ENCODE measurements around the gene GHITM.
"Not testable (repeated sequence)": the region's sequence is repeated elsewhere in the genome, so short reads cannot be mapped to it uniquely, and the experiment has no call there.

GHITM gene, protein sequence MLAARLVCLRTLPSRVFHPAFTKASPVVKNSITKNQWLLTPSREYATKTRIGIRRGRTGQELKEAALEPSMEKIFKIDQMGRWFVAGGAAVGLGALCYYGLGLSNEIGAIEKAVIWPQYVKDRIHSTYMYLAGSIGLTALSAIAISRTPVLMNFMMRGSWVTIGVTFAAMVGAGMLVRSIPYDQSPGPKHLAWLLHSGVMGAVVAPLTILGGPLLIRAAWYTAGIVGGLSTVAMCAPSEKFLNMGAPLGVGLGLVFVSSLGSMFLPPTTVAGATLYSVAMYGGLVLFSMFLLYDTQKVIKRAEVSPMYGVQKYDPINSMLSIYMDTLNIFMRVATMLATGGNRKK

DNA sequence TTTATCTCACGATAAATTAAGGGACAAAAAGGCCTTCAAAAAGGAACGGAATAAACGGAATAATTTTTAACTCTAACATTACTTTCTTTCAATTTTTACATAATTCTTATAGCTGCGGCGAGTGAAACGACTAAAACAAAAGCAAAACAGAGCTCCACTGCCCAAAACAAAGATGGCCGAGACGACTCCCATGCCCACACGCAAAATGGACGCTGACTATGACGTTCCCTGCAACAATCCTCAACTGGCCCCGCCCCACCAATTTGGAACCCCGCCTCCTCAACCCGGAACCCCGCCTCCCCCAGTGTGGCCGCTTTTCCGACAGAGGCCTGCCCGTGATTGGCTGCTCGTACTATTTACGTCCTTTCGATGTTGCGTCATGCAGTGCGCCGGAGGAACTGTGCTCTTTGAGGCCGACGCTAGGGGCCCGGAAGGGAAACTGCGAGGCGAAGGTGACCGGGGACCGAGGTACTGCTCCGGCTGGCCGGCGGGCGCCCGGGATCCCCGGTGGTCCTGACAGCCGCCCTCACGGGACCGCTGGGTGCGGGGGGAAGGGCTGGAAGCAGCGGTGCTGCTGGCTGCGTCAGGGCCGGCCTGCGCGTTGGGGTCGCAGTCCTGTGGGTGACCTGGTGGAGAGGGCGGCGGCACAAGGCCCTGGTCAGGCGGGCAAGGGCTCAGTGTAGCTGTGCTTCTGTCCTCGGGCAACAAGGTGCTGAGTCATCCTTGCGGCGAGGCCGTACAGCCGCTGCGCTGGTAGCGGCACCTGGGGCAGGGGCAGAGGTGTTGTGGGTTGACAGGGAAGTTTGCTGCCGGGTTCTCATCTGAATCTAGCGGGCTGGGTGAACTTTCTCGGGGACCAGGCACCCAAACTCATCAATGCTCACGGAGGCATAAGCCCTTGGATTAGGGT lies at the start of gene GHITM:
TSS of gene GHITM (plus strand) at position 384 of the 910 bp plus-strand sequence. CDS start 1,992 bp downstream, outside the sequence.
- no peak for TF ChIP-seq ZFX (IDR thresholded peaks at IDR 0.05; ENCODE audit: borderline replicate concordance)
- TF ChIP-seq, protein P1, sequence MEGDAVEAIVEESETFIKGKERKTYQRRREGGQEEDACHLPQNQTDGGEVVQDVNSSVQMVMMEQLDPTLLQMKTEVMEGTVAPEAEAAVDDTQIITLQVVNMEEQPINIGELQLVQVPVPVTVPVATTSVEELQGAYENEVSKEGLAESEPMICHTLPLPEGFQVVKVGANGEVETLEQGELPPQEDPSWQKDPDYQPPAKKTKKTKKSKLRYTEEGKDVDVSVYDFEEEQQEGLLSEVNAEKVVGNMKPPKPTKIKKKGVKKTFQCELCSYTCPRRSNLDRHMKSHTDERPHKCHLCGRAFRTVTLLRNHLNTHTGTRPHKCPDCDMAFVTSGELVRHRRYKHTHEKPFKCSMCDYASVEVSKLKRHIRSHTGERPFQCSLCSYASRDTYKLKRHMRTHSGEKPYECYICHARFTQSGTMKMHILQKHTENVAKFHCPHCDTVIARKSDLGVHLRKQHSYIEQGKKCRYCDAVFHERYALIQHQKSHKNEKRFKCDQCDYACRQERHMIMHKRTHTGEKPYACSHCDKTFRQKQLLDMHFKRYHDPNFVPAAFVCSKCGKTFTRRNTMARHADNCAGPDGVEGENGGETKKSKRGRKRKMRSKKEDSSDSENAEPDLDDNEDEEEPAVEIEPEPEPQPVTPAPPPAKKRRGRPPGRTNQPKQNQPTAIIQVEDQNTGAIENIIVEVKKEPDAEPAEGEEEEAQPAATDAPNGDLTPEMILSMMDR (IDR thresholded peaks at IDR 0.05): peak; percentile 35
- H3K27ac ChIP-seq: peak within 1 kb of the TSS; percentile 80

DNA sequence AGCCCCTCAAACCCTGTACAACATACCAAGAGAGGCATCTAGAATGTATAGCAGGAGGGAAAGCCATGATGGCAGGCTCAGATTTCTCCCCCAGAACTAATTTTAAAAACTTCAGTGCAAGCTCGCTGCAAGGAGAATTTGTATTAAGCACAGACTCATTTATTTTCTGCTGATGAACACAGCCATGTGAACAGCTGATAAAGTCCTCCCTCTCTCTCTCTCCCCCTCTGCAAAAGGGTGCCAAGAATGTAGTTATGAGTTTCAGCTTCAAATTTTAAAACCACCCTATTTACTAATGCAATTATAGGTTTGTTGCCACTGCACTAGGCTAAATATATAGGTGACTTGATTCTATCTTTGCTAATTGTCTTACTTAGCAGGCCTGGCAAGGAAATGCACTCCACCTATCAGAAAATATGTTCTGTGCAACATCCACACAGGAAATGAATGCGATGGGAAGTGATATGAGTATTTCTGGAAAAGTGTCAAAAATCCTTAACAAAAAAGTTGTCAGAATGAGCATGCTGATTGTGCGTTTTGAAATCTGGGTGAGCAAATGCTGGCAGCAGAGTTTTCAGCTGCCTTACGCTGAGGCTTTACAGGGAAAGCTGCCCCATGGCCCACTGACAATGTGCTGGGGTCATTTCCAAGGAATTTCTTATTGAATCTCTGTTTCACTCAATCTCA lies 43.4 kb upstream of the GHITM start:
- no peak for TF ChIP-seq ZFX (IDR thresholded peaks at IDR 0.05; ENCODE audit: borderline replicate concordance)
- TF ChIP-seq, protein P1 (IDR thresholded peaks at IDR 0.05): no peak
- no peak overlapping the region for H3K27ac ChIP-seq

DNA sequence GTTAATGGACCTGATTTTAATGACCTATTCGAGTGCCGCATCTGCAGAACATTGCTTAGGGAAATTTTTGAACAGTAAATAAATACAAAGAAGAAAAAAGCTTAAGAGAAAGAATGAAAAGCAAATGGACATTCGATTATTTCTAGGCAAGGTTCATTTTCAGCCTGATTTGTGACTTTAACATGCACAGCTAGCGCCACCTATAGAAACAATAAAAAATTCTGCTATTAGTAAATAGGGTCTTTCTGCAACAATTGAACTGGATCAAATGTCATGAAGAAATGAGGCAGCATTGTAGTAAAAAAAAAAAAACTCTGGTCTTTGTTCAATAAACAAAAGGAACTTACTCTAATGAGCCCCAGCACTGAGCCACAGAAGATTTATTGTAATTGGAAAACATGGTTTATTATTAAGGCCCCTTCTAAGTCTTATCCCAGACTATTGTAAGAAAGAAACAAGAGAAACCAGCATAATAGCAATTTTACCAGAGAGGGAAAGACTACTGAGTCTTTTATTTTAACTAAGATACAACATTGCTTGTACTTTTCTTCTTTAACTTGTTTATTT lies 41.4 kb upstream of the GHITM start:
- H3K27ac ChIP-seq: no peak overlapping the region
- no peak for TF ChIP-seq ZFX (IDR thresholded peaks at IDR 0.05; ENCODE audit: borderline replicate concordance)
- TF ChIP-seq, protein P1 (IDR thresholded peaks at IDR 0.05): peak; percentile 80

DNA sequence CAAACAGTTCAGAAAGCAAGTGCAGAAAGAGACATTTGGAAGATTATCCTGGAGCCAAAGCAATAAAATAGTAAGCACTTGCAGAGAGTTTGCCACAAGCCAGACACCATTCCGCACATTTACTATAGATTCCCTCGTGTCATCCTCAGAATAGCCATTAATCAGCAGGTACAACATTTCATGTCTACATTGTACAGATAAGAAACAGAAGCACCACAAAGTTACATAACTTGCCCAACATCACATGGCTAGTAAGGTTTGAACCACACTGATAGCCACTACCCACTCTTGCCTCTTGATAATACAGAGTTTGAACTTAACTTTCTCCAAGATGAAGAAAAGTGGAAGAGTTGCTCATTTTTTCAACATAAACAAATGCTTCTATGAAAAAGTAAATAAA lies 40.6 kb upstream of the GHITM start:
- no peak overlapping the region for H3K27ac ChIP-seq
- TF ChIP-seq, protein P1 (IDR thresholded peaks at IDR 0.05): no peak
- TF ChIP-seq ZFX (IDR thresholded peaks at IDR 0.05; ENCODE audit: borderline replicate concordance): no peak

DNA sequence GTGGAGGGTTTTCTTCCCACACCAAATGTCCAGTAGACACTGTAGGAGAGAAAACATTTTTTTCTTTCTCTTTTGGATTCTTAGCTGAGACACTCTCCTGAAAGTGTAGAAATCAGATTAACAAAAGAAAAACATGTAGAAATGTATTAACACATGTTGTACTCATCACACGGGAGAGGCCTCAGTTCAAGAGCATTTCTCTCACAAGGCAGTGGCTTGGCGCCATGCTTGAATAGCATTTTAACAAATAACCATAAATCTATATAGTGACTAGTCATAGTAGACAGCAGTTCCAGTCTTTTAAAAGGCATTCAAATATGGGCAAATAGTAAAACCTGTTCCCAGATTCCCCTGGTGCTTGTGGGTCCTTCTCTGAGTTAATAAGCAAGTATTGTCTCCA lies 38.3 kb upstream of the GHITM start:
- H3K27ac ChIP-seq: no peak overlapping the region
- TF ChIP-seq ZFX (IDR thresholded peaks at IDR 0.05; ENCODE audit: borderline replicate concordance): no peak
- TF ChIP-seq, protein P1 (IDR thresholded peaks at IDR 0.05): no peak

DNA sequence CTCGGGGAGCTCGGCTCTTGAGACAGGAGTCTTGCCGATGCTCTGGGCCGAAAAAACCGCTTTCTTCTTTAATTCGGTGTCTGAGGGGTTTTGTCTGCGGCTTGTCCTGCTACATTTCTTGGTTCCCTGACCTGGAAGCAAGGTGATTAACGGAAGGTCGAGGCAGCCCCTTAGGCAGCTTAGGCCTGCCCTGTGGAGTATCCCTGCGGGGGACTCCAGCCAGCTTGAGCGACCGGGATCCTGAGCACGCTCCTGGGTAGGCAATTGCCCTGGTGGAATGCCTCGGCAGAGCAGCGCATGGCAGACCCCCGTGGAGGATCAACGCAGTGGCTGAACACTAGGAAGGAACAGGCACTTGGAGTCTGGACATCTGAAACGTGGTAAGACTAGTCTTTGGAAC lies 30.5 kb upstream of the GHITM start:
- TF ChIP-seq, protein P1 (IDR thresholded peaks at IDR 0.05): no peak
- TF ChIP-seq ZFX (IDR thresholded peaks at IDR 0.05; ENCODE audit: borderline replicate concordance): no peak
- H3K27ac ChIP-seq: no peak overlapping the region

DNA sequence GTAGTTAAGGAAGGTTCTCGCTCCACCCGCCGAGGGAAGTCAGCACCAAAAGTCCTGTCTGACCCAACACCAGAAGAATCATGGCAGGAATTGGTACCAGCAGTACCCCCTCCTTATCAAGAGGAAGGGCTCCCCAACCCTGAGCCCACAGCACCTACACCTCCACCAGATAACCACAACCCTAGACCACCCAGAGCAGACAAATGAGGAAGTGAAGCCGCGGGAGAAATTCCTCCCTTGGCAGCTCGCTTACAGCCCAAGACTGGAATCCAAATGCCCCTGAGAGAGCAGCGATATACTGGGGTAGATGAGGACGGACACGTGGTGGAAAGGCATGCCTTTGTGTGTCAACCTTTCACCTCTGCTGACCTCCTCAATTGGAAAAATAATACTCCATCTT lies 29.5 kb upstream of the GHITM start:
- H3K27ac ChIP-seq: not testable (repeated sequence)

DNA sequence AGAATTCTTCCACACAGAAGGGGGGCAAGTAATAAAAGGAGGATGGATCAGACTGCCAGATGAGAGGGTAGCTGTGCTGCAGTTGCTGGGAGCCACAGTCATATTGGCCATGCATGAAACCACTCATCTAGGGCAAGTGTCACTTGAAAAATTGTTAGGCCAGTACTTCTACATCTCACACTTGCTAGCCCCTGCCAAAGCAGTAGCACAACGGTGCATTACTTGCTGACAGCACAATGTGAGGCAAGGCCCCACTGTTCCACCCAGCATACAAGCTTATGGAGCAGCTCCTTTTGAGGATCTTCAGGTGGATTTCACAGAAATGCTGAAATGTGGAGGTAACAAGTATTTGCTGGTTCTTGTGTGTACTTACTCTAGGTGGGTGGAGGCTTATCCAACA lies 25.8 kb upstream of the GHITM start:
- not testable (repeated sequence) for H3K27ac ChIP-seq

Measured in 22Rv1 (cell line).